Stomach (tissue), 9 donors: ENCODE results near the gene ERAL1. TPM values are rescaled to one million over a fixed set of nuclear protein-coding genes. Genes with fewer than 3 reads are reported as not detected.
"Not testable (repeated sequence)": the region's sequence is repeated elsewhere in the genome, so short reads cannot be mapped to it uniquely, and the experiment has no call there.

Source experiments
- DNase-seq, 2 donors: peaks; one replicate each; pipeline versions ENCODE4 v3.0.0 to v3.0.0-alpha.2; 2013 to 2019
- H3K27ac ChIP-seq, 5 donors: fragments of 200-600 bp in 4 of 5; sonication (generic) in 4 of 5; one replicate each; pipeline ENCODE4 v1.5.1; 2013 to 2019; ENCODE audit warnings: mild to moderate bottlenecking in 1 of 5, moderate library complexity in 1 of 5
- H3K27me3 ChIP-seq, 3 donors: fragments of 200-600 bp; sonication (generic); one replicate each; pipeline ENCODE4 v1.5.1; 2017 to 2019; ENCODE audit warnings: mixed run types in 1 of 3
- H3K36me3 ChIP-seq, 4 donors: fragments of 200-600 bp; sonication (generic); 1 replicate in 3 of 4; 2 replicates in 1 of 4; pipeline ENCODE4 v1.5.1; 2016 to 2019
- H3K4me1 ChIP-seq, 4 donors: fragments of 200-600 bp; sonication (generic); one replicate each; pipeline ENCODE4 v1.5.1; 2016 to 2019
- H3K4me3 ChIP-seq, 4 donors: fragments of 200-600 bp; sonication (generic) in 3 of 4; one replicate each; pipeline ENCODE4 v1.5.1; 2016 to 2019; ENCODE audit warnings: mild to moderate bottlenecking in 1 of 4
- H3K9me3 ChIP-seq, 4 donors: fragments of 200-600 bp; sonication (generic); one replicate each; pipeline ENCODE4 v1.5.1; 2016 to 2019
- EP300 ChIP-seq: sonication (generic); formaldehyde crosslinking; IDR thresholded peaks from one replicate; pipeline ENCODE4 v1.6.1; 2017; ENCODE audit warnings: antibody characterized with exemption
- POLR2A ChIP-seq, 4 donors: fragments of 450-650 bp; IDR thresholded peaks; one replicate each; pipeline ENCODE4 v1.6.1; 2016; ENCODE audit warnings: antibody characterized with exemption in 4 of 4, control low read depth in 2 of 4, mild to moderate bottlenecking in 1 of 4, moderate library complexity in 1 of 4
- POLR2AphosphoS5 ChIP-seq, 3 donors: sonication (generic); formaldehyde crosslinking; IDR thresholded peaks; one replicate each; pipeline ENCODE4 v1.6.1; 2016; ENCODE audit warnings: antibody characterized with exemption in 3 of 3
- WGBS, 5 donors: extraction: QIAGEN DNeasy Blood & Tissue Kit in 3 of 5; methylation state at CpG; one replicate each; pipeline versions ENCODE4 v1.1.5 to v1.1.7; 2013 to 2018; 5-methylcytosine and 5-hydroxymethylcytosine counted together
- intact Hi-C: fragments of 100-400 bp; cut with DNase I; formaldehyde crosslinking; loops from one replicate; pipeline ENCODE4 v1.15.1; 2023; ENCODE audit warnings: low total_unique reads
- polyA plus RNA-seq, 3 donors: library from polyadenylated mRNA; stranded (reverse); fragments of 200-250 nt; gene quantifications; one replicate each; pipeline ENCODE4 v1.2.3, GENCODE V29; 2013
- total RNA-seq, 5 donors: library from RNA; depleted of rRNA; stranded (reverse); fragments of >200 nt; gene quantifications; one replicate each; pipeline versions ENCODE4 v1.1.0 to v1.2.3, GENCODE V29; 2014 to 2016
- TF ChIP-seq, protein P1 (sequence below), 7 experiments: fragments of 450-650 bp in 4 of 7; fragments of 200-600 bp in 3 of 7; sonication (generic) in 3 of 7; IDR thresholded peaks; one replicate each; pipeline ENCODE4 v1.5.1; 2016 to 2019; ENCODE audit warnings: antibody characterized with exemption in 7 of 7, control low read depth in 2 of 7, mild to moderate bottlenecking in 1 of 7
- donor health status: healthy with polysubstance abuse.
- donor health status: Bipolar disorder and iron deficiency.
- donor health status: healthy.

The ERAL1 gene
- total and polyA plus RNA-seq, 8 donors, result 23.1 to 97.0 (median 46.5) TPM

DNA sequence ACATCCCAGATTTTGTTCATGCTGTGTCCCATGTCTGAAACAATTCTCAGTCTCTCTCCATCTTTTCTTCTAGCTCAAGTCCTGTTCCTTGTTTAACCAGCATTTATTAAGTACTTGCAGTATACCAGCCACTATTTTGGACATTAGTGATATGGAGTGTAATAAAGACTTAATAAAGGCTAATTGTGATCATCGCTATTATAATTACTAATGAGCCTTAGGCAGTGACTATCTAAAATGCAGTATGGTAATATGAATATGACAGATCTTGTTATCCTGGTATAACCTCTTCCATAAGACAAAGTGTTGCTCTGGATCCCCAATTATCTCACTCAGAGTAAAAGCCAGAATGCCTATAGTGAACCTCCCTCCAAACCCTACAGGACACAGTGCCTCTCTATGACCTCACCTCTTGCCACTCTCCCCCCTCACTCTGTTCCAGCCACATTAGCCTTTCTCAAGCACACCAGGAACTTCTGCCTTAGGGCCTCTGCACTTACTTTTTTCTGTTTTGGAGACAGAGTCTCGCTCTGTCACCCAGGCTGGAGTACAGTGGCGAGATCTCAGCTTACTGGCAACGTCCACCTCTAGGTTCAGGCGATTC, 44.5 kb downstream of the ERAL1 start:
- peaks cover 27 to 68% (median 53%) of the 10 kb centered on the region in 4 donors for H3K4me1 ChIP-seq
- intact Hi-C loops, result no loop called here
- WGBS, 5 donors, result 93 to 99% (median 96%) methylated on average over 5 of the region's 5 CpGs
- H3K27ac ChIP-seq, result peak overlapping the region in 1 of 5 donors; percentile 97
- no peak for TF ChIP-seq POLR2AphosphoS5 (IDR thresholded peaks at IDR 0.05)
- TF ChIP-seq POLR2A (IDR thresholded peaks at IDR 0.05), result no peak
- no peak for TF ChIP-seq EP300
- H3K27me3 ChIP-seq, result no peaks in the 10 kb centered on the region
- H3K4me3 ChIP-seq, result no peak overlapping the region
- no peak for DNase-seq
- no peaks in the 10 kb centered on the region for H3K36me3 ChIP-seq
- no peaks in the 10 kb centered on the region for H3K9me3 ChIP-seq

DNA sequence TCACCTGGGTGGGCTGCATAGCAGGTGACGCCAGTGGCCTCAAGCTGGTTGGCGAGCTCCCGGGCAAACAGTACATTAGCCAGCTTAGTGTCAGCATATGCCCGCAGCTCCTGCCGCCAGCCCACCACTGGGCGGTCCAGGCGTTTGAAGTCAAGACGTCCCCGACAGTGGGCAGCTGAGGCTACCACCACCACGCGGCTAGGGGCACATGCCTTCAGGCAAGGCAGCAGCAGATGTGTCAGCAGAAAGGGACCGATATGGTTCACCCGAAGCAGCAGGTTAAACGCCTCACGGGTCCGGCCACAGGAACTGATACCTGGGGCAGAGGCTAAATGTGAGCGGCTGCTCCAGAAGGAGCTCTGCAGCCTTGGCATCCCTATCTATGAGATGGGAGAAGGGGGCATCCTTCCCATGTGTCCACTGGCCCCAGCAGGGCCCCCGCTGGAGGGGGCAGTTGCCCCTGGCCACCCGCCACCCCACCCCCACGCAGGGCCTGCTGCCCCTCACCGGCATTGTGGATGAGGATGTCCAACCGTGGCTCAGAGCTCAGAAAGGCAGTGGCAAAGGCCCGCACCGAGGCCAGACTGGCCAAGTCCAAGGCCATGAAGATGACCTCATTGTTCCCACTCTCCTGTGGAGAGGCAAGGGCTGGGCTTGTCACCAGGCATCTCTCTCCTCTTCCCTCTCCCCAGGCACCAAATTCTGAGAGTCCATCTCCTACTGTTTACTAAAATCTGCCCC, 46.3 kb downstream of the ERAL1 start:
- Histone ChIP-seq H3K27me3 (no peaks in the 10 kb centered on the region), H3K4me1 (peaks cover 22 to 55% (median 45%) of the 10 kb centered on the region in 4 donors), H3K36me3 (peaks cover 7 to 8% (median 7%) of the 10 kb centered on the region in 4 donors), H3K27ac (peak overlapping the region in 2 of 5 donors; percentile 90 to 91), H3K4me3 (peak overlapping the region in 2 of 4 donors; percentile 65 to 94), H3K9me3 (no peaks in the 10 kb centered on the region)
- DNase-seq, result no peak
- intact Hi-C loops, result no loop called here
- no peak for TF ChIP-seq POLR2AphosphoS5 (IDR thresholded peaks at IDR 0.05)
- no peak for TF ChIP-seq POLR2A (IDR thresholded peaks at IDR 0.05)
- 91 to 93% (median 93%) methylated on average over 20 to 24 of the region's 24 CpGs for WGBS, 5 donors

DNA sequence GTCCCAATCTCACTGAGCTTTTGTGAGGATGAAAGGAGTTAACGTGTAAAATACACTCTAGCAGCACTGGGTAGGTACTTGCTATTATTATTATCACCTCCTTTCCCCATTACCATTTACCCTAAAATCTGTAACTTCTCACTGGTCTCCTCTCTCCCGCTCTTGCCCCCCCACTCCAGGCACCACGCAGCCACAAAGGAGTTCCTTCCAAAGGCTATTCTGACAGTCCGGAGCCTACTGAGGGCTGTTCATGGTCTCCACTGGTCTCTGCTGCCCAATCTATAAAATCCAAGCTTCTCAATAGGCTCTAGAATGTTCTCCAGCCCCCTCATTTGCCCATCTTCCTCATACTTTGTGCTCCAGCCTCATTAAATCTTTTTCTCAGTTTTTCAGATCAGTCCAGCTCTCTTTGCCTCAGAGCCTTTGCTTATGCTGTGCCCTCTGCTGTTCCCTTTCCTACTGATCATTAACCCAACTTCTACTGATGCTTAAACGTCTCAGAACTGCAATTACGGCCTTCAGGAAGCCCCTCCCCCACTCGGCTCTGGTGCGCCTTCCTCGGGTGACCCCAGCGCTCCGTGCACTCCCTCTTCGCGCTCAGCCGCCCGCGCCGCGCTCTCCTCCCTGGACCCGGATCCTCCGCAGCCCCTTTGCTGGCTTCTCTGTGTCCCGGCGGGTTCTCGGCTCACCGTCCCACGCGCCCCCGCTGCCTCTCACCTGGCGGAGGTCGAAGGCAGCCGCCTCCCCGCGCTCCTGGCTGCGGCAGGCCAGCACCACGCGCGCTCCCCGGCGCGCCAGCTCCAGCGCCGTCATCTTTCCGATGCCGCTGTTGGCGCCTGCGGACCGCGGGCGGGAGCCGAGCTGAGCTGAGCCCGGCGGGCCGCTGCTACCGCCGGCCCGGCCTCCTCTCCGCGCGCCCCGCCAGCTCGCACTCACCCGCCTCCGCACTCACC, 47.3 kb downstream of the ERAL1 start:
- DNase-seq, result peak; percentile 46 to 78
- H3K9me3 ChIP-seq, result no peaks in the 10 kb centered on the region
- intact Hi-C loops, result no loop called here
- H3K4me3 ChIP-seq, result peak overlapping the region; percentile 65 to 94 (median 75)
- H3K4me1 ChIP-seq, result peaks cover 16 to 57% (median 42%) of the 10 kb centered on the region in 4 donors
- peaks cover 15 to 18% (median 17%) of the 10 kb centered on the region in 4 donors for H3K36me3 ChIP-seq
- WGBS, 5 donors, result 3 to 7% (median 4%) methylated on average over 31 to 62 of the region's 62 CpGs
- TF ChIP-seq POLR2A (IDR thresholded peaks at IDR 0.05) (no peak), EP300 (no peak), POLR2AphosphoS5 (IDR thresholded peaks at IDR 0.05) (no peak)
- TF ChIP-seq, protein P1, sequence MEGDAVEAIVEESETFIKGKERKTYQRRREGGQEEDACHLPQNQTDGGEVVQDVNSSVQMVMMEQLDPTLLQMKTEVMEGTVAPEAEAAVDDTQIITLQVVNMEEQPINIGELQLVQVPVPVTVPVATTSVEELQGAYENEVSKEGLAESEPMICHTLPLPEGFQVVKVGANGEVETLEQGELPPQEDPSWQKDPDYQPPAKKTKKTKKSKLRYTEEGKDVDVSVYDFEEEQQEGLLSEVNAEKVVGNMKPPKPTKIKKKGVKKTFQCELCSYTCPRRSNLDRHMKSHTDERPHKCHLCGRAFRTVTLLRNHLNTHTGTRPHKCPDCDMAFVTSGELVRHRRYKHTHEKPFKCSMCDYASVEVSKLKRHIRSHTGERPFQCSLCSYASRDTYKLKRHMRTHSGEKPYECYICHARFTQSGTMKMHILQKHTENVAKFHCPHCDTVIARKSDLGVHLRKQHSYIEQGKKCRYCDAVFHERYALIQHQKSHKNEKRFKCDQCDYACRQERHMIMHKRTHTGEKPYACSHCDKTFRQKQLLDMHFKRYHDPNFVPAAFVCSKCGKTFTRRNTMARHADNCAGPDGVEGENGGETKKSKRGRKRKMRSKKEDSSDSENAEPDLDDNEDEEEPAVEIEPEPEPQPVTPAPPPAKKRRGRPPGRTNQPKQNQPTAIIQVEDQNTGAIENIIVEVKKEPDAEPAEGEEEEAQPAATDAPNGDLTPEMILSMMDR (IDR thresholded peaks at IDR 0.05), result no peak
- H3K27me3 ChIP-seq, result no peaks in the 10 kb centered on the region
- peak overlapping the region; percentile 84 to 91 (median 89) for H3K27ac ChIP-seq

DNA sequence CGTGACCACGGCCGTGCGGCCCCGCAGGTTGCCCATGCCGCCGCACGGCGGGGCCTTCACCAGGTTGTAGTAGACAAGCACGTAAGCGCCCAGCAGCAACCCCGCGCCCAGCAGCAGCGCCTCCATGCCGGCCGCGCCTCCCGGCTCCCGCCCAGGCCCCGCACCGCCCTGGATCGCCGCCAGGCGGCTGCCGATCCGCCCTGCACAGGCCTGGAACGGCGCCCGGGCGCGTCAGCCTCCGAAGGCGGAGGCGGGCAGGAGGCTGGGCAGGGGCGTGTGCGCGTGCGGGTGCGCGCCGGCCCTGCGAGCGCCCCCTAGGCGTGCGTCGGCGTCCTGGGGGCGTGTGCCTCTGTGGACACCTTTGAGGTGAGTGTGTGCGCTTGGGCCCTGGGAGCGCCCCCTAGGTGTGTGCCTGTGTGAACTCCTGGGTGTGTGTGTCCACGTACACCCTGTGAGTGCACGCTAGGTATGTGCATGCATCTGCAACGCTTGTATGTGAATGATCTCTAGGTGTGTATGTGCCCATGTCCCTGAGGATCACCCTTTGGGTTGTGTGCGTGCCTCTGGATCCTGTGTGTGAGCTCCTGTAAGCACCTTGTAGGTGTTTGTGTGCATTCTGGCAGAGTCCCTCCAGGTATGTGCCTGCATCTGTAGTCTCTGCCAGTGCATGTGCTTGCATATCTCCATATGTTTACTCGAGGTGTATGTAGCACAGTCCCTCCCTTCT, 48.2 kb downstream of the ERAL1 start, which contains the start of gene DHRS13:
TSS of gene DHRS13 (minus strand) at position 261 of the 727 bp plus-strand sequence. CDS start at position 126, 135 bp downstream.
- DNase-seq, result peak; percentile 96 to 98
- no peaks in the 10 kb centered on the region for H3K9me3 ChIP-seq
- no peaks in the 10 kb centered on the region for H3K27me3 ChIP-seq
- H3K36me3 ChIP-seq, result peaks cover 21 to 26% (median 25%) of the 10 kb centered on the region in 4 donors
- peak within 1 kb of the TSS; percentile 84 to 91 (median 89) for H3K27ac ChIP-seq
- TF ChIP-seq EP300 (no peak), POLR2AphosphoS5 (IDR thresholded peaks at IDR 0.05) (peak; percentile 49 to 75 (median 56)), POLR2A (IDR thresholded peaks at IDR 0.05) (no peak)
- TF ChIP-seq, protein P1 (IDR thresholded peaks at IDR 0.05), result peak in 5 of 7 experiments; percentile 69 to 97 (median 80)
- intact Hi-C loops, result no loop called here
- peaks cover 15 to 62% (median 46%) of the 10 kb centered on the region in 4 donors for H3K4me1 ChIP-seq
- H3K4me3 ChIP-seq, result peak within 1 kb of the TSS; percentile 65 to 94 (median 75)
- WGBS, 5 donors, result 0 to 1% (median 1%) methylated on average over 5 to 55 of the region's 55 CpGs

DNA sequence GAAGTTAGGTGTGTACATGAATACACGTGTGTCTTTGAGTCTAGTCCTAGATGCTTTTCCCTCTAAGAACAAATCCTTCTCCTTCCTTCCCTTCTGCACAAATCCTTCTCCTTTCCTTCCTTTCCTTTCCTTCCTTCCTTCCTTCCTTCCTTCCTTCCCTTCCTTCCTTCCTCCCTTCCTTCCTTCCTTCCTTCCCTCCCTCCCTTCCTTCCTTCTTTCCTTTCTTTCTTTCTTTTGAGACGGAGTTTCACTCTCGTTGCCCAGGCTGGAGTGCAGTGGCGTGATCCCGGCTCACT, 48.7 kb downstream of the ERAL1 start:
- H3K27me3 ChIP-seq, intact Hi-C loops, DNase-seq, H3K9me3 ChIP-seq: not testable (repeated sequence)
- Histone ChIP-seq H3K27ac (peak overlapping the region in 3 of 5 donors; percentile 84 to 90 (median 89)), H3K4me1 (peaks cover 15 to 62% (median 46%) of the 10 kb centered on the region in 4 donors), H3K36me3 (peaks cover 21 to 32% (median 30%) of the 10 kb centered on the region in 4 donors), H3K4me3 (peak overlapping the region in 3 of 4 donors; percentile 65 to 85 (median 65))
- WGBS, 5 donors, result 34 to 64% (median 42%) methylated on average over 5 of the region's 5 CpGs
